GM10266 (cell line): ENCODE measurements around the gene CRACR2A.

Experiments
- DNase-seq: peaks from one replicate; pipeline ENCODE4 v3.0.0; 2012; ENCODE audit errors: extremely low spot score
- CTCF ChIP-seq: IDR thresholded peaks from 2 replicates; pipeline ENCODE4 v1.5.1; 2012; ENCODE audit warnings: mild to moderate bottlenecking, low read depth; ENCODE audit not compliant: control insufficient read depth, insufficient read depth; ENCODE audit errors: missing control alignments

Gene CRACR2A

GRCh38 chr12:3768911-3769447, 16.1 kb upstream of the CRACR2A start:
- TF ChIP-seq CTCF: no peak

GRCh38 chr12:3761116-3761735, 8.3 kb upstream of the CRACR2A start:
- no peak for DNase-seq
- TF ChIP-seq CTCF: no peak

More at GRCh38 chr12:3768911-3769447, 16.1 kb upstream of the CRACR2A start:
- DNase-seq: no peak

GRCh38 chr12:3759878-3760277, 7.0 kb upstream of the CRACR2A start:
- TF ChIP-seq CTCF: no peak
- no peak for DNase-seq

- DNase-seq: no peak
- no peak for TF ChIP-seq CTCF
These were observed 4.4 kb upstream of the CRACR2A start for GRCh38 chr12:3757261-3757660.

- TF ChIP-seq CTCF: no peak
- DNase-seq: no peak
These were observed 3.0 kb upstream of the CRACR2A start for GRCh38 chr12:3755898-3756297.

- TF ChIP-seq CTCF: no peak
- no peak for DNase-seq
These were observed 805 bp upstream of the CRACR2A start for GRCh38 chr12:3753544-3754284.
